Progenitor cell of endocrine pancreas (in vitro differentiated cells): ENCODE data around the gene CEACAM1. TPM values are rescaled to one million over a fixed set of nuclear protein-coding genes. Genes with fewer than 3 reads are reported as not detected.

Source experiments
- DNase-seq: peaks from one replicate; pipeline ENCODE4 v3.0.0; 2021; ENCODE audit warnings: low spot score; ENCODE audit not compliant: unreplicated experiment
- H3K27ac Mint-ChIP-seq: 2 replicates; pipeline ENCODE4 v1.8.0; 2021; ENCODE audit warnings: mild to moderate bottlenecking, moderate library complexity, mixed read lengths
- H3K27me3 Mint-ChIP-seq: 2 replicates; pipeline ENCODE4 v1.8.0; 2021; ENCODE audit warnings: mixed read lengths
- H3K36me3 Mint-ChIP-seq: 2 replicates; pipeline ENCODE4 v1.8.0; 2022; ENCODE audit warnings: mixed read lengths; ENCODE audit not compliant: insufficient read depth
- H3K4me1 Mint-ChIP-seq: 2 replicates; pipeline ENCODE4 v1.8.0; 2021; ENCODE audit warnings: low read depth, mixed read lengths
- H3K4me3 Mint-ChIP-seq: 2 replicates; pipeline ENCODE4 v1.8.0; 2021; ENCODE audit warnings: low read depth, mild to moderate bottlenecking, moderate library complexity, mixed read lengths
- H3K9me3 Mint-ChIP-seq: 2 replicates; pipeline ENCODE4 v1.8.0; 2021; ENCODE audit warnings: low read depth, mixed read lengths
- total RNA-seq: library from RNA; stranded (reverse); gene quantifications from 2 replicates; pipeline ENCODE4 v1.2.1, GENCODE V29; 2021
- TF ChIP-seq, protein P1 (sequence below): fragments of 200-600 bp; sonication (generic); IDR thresholded peaks from one replicate; pipeline ENCODE4 v1.5.0; 2021; ENCODE audit warnings: antibody characterized with exemption, mild to moderate bottlenecking; ENCODE audit not compliant: unreplicated experiment

The CEACAM1 gene
- total RNA-seq, 1 donor from 2014 or later: 0.69 TPM

DNA sequence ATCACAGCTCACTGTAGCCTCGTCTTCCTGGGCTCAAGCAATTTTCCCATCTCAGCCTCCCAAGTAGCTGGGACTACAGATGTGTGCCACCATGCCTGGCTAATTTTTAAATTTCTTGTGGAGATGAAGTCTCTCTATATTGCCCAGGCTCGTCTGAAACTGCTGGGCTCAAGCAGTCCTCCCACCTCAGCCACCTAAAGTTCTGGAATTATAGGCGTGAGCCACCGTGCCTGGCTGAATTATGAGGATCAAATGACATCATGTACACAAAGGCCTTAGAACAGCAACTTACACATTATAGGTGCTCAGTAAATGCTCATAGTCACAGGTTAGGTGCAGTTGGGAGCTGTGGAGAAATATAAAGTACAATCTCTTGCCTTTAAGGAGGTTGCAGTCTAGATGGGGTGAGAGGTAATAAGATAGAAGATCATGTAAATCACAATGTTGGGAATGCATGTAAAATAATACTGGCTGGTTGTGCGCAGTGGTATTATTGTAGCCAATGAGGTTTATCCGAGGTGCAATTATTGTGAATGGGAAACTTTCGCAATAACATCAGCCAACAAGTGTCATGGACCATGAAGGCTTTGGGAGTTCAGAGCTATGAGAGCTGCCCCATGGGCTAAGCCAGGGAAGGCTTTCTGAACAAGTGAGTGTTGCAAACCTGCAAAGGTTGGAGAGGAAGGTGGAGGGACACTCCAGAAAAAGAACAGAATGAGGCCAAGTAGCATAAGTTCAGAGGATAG, 55.7 kb downstream of the CEACAM1 start:
- H3K27me3 Mint-ChIP-seq: peaks cover 10% of the 10 kb centered on the region
- H3K4me3 Mint-ChIP-seq: no peak overlapping the region
- TF ChIP-seq, protein P1, sequence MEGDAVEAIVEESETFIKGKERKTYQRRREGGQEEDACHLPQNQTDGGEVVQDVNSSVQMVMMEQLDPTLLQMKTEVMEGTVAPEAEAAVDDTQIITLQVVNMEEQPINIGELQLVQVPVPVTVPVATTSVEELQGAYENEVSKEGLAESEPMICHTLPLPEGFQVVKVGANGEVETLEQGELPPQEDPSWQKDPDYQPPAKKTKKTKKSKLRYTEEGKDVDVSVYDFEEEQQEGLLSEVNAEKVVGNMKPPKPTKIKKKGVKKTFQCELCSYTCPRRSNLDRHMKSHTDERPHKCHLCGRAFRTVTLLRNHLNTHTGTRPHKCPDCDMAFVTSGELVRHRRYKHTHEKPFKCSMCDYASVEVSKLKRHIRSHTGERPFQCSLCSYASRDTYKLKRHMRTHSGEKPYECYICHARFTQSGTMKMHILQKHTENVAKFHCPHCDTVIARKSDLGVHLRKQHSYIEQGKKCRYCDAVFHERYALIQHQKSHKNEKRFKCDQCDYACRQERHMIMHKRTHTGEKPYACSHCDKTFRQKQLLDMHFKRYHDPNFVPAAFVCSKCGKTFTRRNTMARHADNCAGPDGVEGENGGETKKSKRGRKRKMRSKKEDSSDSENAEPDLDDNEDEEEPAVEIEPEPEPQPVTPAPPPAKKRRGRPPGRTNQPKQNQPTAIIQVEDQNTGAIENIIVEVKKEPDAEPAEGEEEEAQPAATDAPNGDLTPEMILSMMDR: no peak
- peaks cover 11% of the 10 kb centered on the region for H3K4me1 Mint-ChIP-seq
- no peaks in the 10 kb centered on the region for H3K36me3 Mint-ChIP-seq
- H3K27ac Mint-ChIP-seq: no peak overlapping the region
- DNase-seq: no peak
- no peaks in the 10 kb centered on the region for H3K9me3 Mint-ChIP-seq

DNA sequence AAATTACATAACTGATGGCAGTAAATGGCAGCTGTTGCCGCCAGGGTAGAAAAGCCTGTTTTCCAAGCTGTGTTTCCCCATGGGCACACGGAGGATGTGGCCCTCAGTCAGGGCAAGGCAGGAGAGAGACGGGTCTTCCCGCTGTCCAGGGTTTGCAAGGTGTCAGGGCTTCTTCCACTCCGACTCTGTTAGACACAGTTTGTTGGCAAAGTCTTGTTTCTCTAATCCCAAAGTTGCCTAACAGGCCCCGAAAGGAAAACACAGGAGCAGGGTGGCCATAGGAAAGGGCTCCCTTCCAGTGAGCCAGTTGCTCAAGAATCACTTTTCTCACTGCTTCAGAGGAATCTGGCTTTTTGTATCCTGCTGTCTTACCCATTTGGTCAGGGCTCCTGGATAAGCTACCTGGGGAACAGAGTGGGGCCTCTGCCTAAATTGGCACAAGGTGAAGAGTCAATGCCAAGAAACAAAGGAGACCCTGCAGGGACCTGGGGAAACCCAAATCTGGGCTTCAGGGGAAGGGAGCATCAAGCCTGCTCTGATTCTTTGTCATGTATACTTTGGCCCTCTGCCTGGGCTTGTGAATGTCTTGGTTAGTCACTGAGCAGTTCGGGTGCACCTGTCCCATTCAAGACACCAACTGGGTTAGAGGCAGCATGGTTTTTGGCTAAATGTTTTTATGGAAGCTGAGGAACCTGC, 56.6 kb downstream of the CEACAM1 start:
- Mint-ChIP-seq H3K36me3 (no peaks in the 10 kb centered on the region), H3K4me1 (peaks cover 16% of the 10 kb centered on the region), H3K4me3 (no peak overlapping the region), H3K27me3 (peaks cover 13% of the 10 kb centered on the region), H3K27ac (no peak overlapping the region), H3K9me3 (no peaks in the 10 kb centered on the region)
- no peak for DNase-seq
- TF ChIP-seq, protein P1: no peak

DNA sequence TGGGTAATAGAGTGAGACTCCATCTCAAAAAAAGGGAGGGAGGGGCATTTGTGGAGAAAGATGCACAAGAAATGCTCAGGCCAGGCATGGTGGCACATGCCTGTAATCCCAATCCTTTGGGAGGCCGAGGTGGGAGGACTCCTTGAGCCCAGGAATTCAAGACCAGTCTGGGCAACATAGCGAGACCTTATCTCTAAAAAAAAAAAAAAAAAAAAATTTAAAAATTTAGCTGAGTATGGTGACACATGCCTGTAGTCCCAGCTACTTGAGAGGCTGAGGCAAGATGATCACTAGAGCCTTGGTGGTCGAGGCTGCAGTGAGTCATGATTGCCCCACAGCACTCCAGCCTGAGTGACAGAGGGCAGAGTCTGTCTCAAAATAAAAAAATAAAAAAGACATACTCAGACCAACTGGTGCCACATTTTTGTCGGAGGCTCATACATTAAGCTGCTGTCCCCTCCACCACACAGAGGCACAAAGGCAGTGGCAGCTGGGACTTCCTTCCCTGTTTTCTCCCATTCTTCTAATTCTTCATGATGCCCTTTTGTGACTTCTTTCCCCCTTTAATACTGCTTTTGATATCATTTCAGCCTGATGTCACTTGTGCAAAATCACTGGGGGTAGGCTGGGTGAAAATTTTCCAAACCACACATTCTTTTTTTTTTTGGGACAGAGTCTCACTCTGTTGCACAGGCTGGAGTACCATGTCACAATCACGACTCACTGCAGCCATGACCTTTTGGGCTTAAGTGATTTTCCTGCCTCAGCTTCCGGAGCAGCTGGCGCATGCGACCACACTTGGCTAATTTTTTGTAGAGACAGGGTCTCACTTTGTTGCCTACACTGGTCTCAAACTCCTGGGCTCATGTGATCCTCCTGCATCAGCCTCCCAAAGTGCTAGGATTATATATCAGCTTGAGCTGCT, 58.7 kb downstream of the CEACAM1 start:
- Mint-ChIP-seq H3K36me3 (no peaks in the 10 kb centered on the region), H3K27me3 (peaks cover 9% of the 10 kb centered on the region), H3K4me1 (peaks cover 18% of the 10 kb centered on the region), H3K4me3 (no peak overlapping the region), H3K27ac (no peak overlapping the region), H3K9me3 (no peaks in the 10 kb centered on the region)
- TF ChIP-seq, protein P1: no peak
- no peak for DNase-seq

DNA sequence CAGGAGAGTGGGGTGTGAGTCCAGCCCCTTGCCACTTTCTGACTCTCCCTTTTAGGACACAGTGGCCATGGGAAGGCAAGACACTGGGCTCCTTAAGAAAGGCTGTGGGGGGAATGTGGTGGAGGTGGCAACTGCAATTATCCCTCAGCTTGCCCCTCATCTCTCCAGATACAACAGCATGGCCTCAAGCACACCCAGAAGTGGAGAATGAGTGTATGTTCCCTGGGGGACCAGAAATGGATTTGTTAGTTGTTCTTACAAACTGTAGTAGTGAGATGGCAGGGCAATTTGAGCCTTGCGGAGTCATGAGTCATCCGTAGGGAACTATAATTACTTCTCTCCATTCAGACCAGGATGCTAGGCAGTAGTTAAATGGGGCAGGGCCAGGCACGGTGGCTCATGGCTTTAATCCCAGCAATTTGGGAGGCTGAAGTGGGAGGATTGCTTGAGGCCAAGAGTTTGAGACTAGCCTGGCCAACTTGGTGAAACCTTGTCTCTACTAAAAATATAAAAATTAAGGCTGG, 59.9 kb downstream of the CEACAM1 start:
- H3K36me3 Mint-ChIP-seq: no peaks in the 10 kb centered on the region
- H3K9me3 Mint-ChIP-seq: no peaks in the 10 kb centered on the region
- H3K27me3 Mint-ChIP-seq: peaks cover 8% of the 10 kb centered on the region
- H3K4me3 Mint-ChIP-seq: no peak overlapping the region
- no peak for DNase-seq
- TF ChIP-seq, protein P1: no peak
- H3K27ac Mint-ChIP-seq: no peak overlapping the region
- H3K4me1 Mint-ChIP-seq: peaks cover 15% of the 10 kb centered on the region
